ENCODE data around the gene DNASE1L3. TPM values are rescaled to one million over a fixed set of nuclear protein-coding genes. Genes with fewer than 3 reads are reported as not detected.

The DNASE1L3 gene
- total and polyA plus RNA-seq, 2 of the 8 experiments (the other 6 are each of a cell fraction or from before 2014, with no cell fraction given) = not detected

DNA sequence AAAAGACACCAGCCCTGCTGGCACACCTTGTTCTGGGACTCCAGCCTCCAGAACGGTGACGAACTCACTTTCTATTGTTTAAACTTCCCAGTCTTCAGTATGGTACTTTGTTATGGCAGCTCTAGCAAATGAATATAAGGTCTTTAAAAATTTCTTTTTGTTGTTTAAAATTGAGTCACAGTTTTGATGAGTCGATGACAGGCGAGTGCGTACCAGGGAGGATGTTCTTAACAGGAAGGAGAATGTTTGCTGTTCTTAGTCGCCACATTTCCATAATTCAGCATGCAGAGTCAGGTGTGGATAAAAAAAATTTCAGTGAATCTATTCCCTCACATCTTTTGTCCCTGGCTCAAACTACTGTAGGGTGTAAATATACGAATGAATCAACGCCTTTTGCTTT is 12.4 kb downstream of the DNASE1L3 start (continued):
- TF ChIP-seq, protein P1, sequence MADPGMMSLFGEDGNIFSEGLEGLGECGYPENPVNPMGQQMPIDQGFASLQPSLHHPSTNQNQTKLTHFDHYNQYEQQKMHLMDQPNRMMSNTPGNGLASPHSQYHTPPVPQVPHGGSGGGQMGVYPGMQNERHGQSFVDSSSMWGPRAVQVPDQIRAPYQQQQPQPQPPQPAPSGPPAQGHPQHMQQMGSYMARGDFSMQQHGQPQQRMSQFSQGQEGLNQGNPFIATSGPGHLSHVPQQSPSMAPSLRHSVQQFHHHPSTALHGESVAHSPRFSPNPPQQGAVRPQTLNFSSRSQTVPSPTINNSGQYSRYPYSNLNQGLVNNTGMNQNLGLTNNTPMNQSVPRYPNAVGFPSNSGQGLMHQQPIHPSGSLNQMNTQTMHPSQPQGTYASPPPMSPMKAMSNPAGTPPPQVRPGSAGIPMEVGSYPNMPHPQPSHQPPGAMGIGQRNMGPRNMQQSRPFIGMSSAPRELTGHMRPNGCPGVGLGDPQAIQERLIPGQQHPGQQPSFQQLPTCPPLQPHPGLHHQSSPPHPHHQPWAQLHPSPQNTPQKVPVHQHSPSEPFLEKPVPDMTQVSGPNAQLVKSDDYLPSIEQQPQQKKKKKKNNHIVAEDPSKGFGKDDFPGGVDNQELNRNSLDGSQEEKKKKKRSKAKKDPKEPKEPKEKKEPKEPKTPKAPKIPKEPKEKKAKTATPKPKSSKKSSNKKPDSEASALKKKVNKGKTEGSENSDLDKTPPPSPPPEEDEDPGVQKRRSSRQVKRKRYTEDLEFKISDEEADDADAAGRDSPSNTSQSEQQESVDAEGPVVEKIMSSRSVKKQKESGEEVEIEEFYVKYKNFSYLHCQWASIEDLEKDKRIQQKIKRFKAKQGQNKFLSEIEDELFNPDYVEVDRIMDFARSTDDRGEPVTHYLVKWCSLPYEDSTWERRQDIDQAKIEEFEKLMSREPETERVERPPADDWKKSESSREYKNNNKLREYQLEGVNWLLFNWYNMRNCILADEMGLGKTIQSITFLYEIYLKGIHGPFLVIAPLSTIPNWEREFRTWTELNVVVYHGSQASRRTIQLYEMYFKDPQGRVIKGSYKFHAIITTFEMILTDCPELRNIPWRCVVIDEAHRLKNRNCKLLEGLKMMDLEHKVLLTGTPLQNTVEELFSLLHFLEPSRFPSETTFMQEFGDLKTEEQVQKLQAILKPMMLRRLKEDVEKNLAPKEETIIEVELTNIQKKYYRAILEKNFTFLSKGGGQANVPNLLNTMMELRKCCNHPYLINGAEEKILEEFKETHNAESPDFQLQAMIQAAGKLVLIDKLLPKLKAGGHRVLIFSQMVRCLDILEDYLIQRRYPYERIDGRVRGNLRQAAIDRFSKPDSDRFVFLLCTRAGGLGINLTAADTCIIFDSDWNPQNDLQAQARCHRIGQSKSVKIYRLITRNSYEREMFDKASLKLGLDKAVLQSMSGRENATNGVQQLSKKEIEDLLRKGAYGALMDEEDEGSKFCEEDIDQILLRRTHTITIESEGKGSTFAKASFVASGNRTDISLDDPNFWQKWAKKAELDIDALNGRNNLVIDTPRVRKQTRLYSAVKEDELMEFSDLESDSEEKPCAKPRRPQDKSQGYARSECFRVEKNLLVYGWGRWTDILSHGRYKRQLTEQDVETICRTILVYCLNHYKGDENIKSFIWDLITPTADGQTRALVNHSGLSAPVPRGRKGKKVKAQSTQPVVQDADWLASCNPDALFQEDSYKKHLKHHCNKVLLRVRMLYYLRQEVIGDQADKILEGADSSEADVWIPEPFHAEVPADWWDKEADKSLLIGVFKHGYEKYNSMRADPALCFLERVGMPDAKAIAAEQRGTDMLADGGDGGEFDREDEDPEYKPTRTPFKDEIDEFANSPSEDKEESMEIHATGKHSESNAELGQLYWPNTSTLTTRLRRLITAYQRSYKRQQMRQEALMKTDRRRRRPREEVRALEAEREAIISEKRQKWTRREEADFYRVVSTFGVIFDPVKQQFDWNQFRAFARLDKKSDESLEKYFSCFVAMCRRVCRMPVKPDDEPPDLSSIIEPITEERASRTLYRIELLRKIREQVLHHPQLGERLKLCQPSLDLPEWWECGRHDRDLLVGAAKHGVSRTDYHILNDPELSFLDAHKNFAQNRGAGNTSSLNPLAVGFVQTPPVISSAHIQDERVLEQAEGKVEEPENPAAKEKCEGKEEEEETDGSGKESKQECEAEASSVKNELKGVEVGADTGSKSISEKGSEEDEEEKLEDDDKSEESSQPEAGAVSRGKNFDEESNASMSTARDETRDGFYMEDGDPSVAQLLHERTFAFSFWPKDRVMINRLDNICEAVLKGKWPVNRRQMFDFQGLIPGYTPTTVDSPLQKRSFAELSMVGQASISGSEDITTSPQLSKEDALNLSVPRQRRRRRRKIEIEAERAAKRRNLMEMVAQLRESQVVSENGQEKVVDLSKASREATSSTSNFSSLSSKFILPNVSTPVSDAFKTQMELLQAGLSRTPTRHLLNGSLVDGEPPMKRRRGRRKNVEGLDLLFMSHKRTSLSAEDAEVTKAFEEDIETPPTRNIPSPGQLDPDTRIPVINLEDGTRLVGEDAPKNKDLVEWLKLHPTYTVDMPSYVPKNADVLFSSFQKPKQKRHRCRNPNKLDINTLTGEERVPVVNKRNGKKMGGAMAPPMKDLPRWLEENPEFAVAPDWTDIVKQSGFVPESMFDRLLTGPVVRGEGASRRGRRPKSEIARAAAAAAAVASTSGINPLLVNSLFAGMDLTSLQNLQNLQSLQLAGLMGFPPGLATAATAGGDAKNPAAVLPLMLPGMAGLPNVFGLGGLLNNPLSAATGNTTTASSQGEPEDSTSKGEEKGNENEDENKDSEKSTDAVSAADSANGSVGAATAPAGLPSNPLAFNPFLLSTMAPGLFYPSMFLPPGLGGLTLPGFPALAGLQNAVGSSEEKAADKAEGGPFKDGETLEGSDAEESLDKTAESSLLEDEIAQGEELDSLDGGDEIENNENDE (IDR thresholded peaks at IDR 0.05; ENCODE audit: insufficient replicate concordance, low read length) = no peak
- no peak for TF ChIP-seq POU5F1 (IDR thresholded peaks at IDR 0.05; ENCODE audit: low read depth, low read length)
- no peak for TF ChIP-seq YY1 (IDR thresholded peaks at IDR 0.05; ENCODE audit: low read depth, low read length)
- no peak for TF ChIP-seq TCF12 (IDR thresholded peaks at IDR 0.05; ENCODE audit: low read depth, low read length)
- no peak for TF ChIP-seq HDAC2 (IDR thresholded peaks at IDR 0.05; ENCODE audit: borderline replicate concordance in 1 of 2, low read depth in 2 of 2, low read length in 2 of 2)
- no peak for TF ChIP-seq MAFK (IDR thresholded peaks at IDR 0.05; ENCODE audit: low read depth, low read length)
- TF ChIP-seq, protein P2, sequence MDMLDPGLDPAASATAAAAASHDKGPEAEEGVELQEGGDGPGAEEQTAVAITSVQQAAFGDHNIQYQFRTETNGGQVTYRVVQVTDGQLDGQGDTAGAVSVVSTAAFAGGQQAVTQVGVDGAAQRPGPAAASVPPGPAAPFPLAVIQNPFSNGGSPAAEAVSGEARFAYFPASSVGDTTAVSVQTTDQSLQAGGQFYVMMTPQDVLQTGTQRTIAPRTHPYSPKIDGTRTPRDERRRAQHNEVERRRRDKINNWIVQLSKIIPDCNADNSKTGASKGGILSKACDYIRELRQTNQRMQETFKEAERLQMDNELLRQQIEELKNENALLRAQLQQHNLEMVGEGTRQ (IDR thresholded peaks at IDR 0.05; ENCODE audit: low read length) = no peak

All from H1 (cell line).